H1 (cell line): ENCODE measurements around the gene LYPD6B.

Experiments
- EP300 ChIP-seq, 2 experiments: IDR thresholded peaks; 1 replicate in 1 of 2; 2 replicates in 1 of 2; pipeline ENCODE4 v1.6.1; 2011 to 2012; ENCODE audit warnings: low read depth in 2 of 2, low read length in 2 of 2, mild to moderate bottlenecking in 2 of 2, borderline replicate concordance in 1 of 2, inconsistent platforms in 1 of 2, moderate library complexity in 1 of 2
- HDAC2 ChIP-seq, 2 experiments: fragments of 300-600 bp in 1 of 2; sonication (generic) in 1 of 2; IDR thresholded peaks; 2 replicates each; pipeline ENCODE4 v1.6.1; 2011 to 2012; ENCODE audit warnings: low read depth in 2 of 2, low read length in 2 of 2, mild to moderate bottlenecking in 2 of 2, moderate library complexity in 2 of 2, borderline replicate concordance in 1 of 2, inconsistent platforms in 1 of 2
- POLR2A ChIP-seq, 2 experiments: IDR thresholded peaks; 1 replicate in 1 of 2; 2 replicates in 1 of 2; pipeline ENCODE4 v1.6.1; 2011; ENCODE audit warnings: low read depth in 2 of 2, low read length in 2 of 2, mild to moderate bottlenecking in 2 of 2; ENCODE audit errors: control extremely low read depth in 1 of 2
- POLR2AphosphoS5 ChIP-seq: IDR thresholded peaks from 2 replicates; pipeline ENCODE4 v1.6.1; 2011; ENCODE audit warnings: low read depth, low read length

DNA sequence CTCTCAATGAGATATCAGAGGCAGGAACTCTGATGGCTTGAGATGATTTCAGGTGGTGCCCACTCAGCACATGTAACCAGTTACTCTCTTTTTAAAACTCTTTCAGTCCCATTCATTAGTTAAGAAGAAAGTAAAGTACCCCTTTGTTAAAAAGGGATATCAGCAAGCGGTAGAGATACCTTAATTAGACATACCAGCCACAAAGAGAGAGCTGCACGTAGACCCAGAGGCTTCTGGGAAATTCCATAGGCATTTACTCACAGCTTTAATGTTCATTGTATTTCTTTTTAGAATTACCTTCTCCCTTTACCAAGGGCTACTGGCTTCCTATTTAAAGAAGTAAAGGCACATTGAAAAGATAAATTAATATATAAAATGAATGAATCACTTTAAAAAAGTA lies 63.3 kb downstream of the LYPD6B start:
- TF ChIP-seq HDAC2 (IDR thresholded peaks at IDR 0.05; ENCODE audit: borderline replicate concordance in 1 of 2, low read depth in 2 of 2, low read length in 2 of 2) = no peak
- TF ChIP-seq POLR2A (IDR thresholded peaks at IDR 0.05; ENCODE audit: control extremely low read depth in 1 of 2, low read depth in 2 of 2, low read length in 2 of 2) = no peak
- no peak for TF ChIP-seq EP300 (IDR thresholded peaks at IDR 0.05; ENCODE audit: borderline replicate concordance in 1 of 2, low read depth in 2 of 2, low read length in 2 of 2)
- TF ChIP-seq POLR2AphosphoS5 = no peak
